ENCODE results near the gene CLCNKB. TPM values are rescaled to one million over a fixed set of nuclear protein-coding genes. Genes with fewer than 3 reads are reported as not detected.
"Not testable (repeated sequence)": the region's sequence is repeated elsewhere in the genome, so short reads cannot be mapped to it uniquely, and the experiment has no call there.

Gene CLCNKB
- total RNA-seq, 1 donor from 2014 or later = 0.97 TPM

- H3K36me3 ChIP-seq = no peaks in the 10 kb centered on the region
- no peaks in the 10 kb centered on the region for H3K4me1 ChIP-seq
- no peak overlapping the region for H3K27ac ChIP-seq
- no peaks in the 10 kb centered on the region for H3K9me3 ChIP-seq (ENCODE audit: low read depth)
- Mint-ChIP-seq H3K27me3 (ENCODE audit: insufficient read depth, low read depth) (peaks cover 14% of the 10 kb centered on the region), H3K4me1 (peaks cover 10% of the 10 kb centered on the region), H3K9me3 (no peaks in the 10 kb centered on the region), H3K27ac (peak overlapping the region; percentile 83), H3K4me3 (peak overlapping the region; percentile 41), H3K36me3 (no peaks in the 10 kb centered on the region)
- no peak overlapping the region for H2AFZ ChIP-seq (replicated peaks)
- H3K4me3 ChIP-seq = no peak overlapping the region
- TF ChIP-seq EZH2 (IDR thresholded peaks at IDR 0.05) (no peak), EZH2phosphoT487 (IDR thresholded peaks at IDR 0.05) (no peak)
- TF ChIP-seq, protein P1, sequence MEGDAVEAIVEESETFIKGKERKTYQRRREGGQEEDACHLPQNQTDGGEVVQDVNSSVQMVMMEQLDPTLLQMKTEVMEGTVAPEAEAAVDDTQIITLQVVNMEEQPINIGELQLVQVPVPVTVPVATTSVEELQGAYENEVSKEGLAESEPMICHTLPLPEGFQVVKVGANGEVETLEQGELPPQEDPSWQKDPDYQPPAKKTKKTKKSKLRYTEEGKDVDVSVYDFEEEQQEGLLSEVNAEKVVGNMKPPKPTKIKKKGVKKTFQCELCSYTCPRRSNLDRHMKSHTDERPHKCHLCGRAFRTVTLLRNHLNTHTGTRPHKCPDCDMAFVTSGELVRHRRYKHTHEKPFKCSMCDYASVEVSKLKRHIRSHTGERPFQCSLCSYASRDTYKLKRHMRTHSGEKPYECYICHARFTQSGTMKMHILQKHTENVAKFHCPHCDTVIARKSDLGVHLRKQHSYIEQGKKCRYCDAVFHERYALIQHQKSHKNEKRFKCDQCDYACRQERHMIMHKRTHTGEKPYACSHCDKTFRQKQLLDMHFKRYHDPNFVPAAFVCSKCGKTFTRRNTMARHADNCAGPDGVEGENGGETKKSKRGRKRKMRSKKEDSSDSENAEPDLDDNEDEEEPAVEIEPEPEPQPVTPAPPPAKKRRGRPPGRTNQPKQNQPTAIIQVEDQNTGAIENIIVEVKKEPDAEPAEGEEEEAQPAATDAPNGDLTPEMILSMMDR (IDR thresholded peaks at IDR 0.05) = peak; percentile 79
- H3K9ac ChIP-seq = no peak overlapping the region
- peak; percentile 97 for DNase-seq (ENCODE audit: low spot score)
- H3K79me2 ChIP-seq (ENCODE audit: low read depth) = no peaks in the 10 kb centered on the region
- H3K4me2 ChIP-seq = no peak overlapping the region
- H4K20me1 ChIP-seq (ENCODE audit: low read depth) = no peaks in the 10 kb centered on the region
- H3K27me3 ChIP-seq = no peaks in the 10 kb centered on the region
- no peaks in the 10 kb centered on the region for H3F3A ChIP-seq (ENCODE audit: low read depth)
These were observed 11.0 kb upstream of the CLCNKB start for GRCh38 chr1:16032388-16033102.

DNA sequence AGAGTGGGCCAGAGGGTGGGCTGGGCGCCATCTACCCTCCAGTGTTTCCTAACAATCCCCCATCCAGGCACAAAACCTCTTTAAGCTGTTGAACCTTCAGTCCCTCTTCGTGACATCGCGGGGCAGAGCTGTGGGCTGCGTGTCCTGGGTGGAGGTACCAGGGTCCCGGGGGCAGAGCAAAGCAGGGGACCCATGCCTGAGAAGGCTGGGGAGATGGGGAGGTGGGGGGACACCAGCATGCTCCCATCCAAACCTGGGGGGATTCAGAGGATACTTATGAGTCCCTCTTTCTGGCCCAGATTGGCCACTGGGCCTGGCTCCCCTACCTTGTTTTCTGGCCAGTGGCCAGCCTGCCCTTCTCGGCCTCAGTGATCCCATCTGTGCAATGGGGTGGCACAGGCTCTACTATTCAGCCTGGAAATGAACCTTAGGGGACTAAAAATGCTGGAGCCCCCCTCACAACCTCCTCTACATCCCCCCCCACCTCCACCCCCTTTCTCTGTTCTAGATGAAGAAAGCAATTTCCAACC lies 10.4 kb upstream of the CLCNKB start:
- H3K9me3 Mint-ChIP-seq; H3K79me2 ChIP-seq (ENCODE audit: low read depth); H3K27ac Mint-ChIP-seq; H3K4me1 ChIP-seq; H3K9ac ChIP-seq; H3K27me3 ChIP-seq; H3K27ac ChIP-seq; H4K20me1 ChIP-seq (ENCODE audit: low read depth); H3K9me3 ChIP-seq (ENCODE audit: low read depth); DNase-seq (ENCODE audit: low spot score); H3K36me3 Mint-ChIP-seq; H3K36me3 ChIP-seq; H3K4me3 ChIP-seq; H3K4me3 Mint-ChIP-seq; H3F3A ChIP-seq (ENCODE audit: low read depth); H3K4me1 Mint-ChIP-seq: not testable (repeated sequence)
- Histone ChIP-seq H2AFZ (replicated peaks) (peak overlapping the region; percentile 82), H3K4me2 (peak overlapping the region; percentile 42)
- peaks cover 12% of the 10 kb centered on the region for H3K27me3 Mint-ChIP-seq (ENCODE audit: insufficient read depth, low read depth)

- not testable (repeated sequence) for H3K79me2 ChIP-seq (ENCODE audit: low read depth); H3K27ac Mint-ChIP-seq; H3K4me2 ChIP-seq; H3K9me3 ChIP-seq (ENCODE audit: low read depth); H3K4me1 ChIP-seq; H3K9me3 Mint-ChIP-seq; H2AFZ ChIP-seq (replicated peaks); H3K4me3 Mint-ChIP-seq; DNase-seq (ENCODE audit: low spot score); H4K20me1 ChIP-seq (ENCODE audit: low read depth); H3K27me3 ChIP-seq; H3K27me3 Mint-ChIP-seq (ENCODE audit: insufficient read depth, low read depth); H3K36me3 ChIP-seq; H3K4me3 ChIP-seq; H3K27ac ChIP-seq; H3F3A ChIP-seq (ENCODE audit: low read depth); H3K9ac ChIP-seq; H3K36me3 Mint-ChIP-seq
- H3K4me1 Mint-ChIP-seq = peaks cover 14% of the 10 kb centered on the region
These were observed 7.1 kb upstream of the CLCNKB start for GRCh38 chr1:16036461-16036860.

DNA sequence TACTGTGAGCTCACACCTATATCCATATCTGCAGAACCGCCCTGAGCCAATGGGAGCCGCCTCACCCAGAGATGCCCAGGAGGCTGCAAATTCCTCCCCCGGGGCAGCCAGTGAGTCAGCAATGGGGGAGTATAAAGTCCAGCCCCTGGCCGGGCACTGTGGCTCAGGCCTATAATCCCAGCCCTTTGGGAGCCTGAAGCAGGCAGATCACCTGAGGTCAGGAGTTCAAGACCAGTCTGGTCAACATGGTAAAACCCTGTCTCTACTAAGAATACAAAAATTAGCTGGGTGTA lies 5.0 kb upstream of the CLCNKB start:
- Histone ChIP-seq H2AFZ (replicated peaks) (no peak overlapping the region), H3K9me3 (ENCODE audit: low read depth) (no peaks in the 10 kb centered on the region), H4K20me1 (ENCODE audit: low read depth) (no peaks in the 10 kb centered on the region), H3K36me3 (no peaks in the 10 kb centered on the region), H3K4me2 (no peak overlapping the region), H3F3A (ENCODE audit: low read depth) (no peaks in the 10 kb centered on the region), H3K9ac (no peak overlapping the region), H3K4me1 (no peaks in the 10 kb centered on the region), H3K27ac (no peak overlapping the region), H3K27me3 (no peaks in the 10 kb centered on the region), H3K79me2 (ENCODE audit: low read depth) (no peaks in the 10 kb centered on the region), H3K4me3 (no peak overlapping the region)
- TF ChIP-seq EZH2phosphoT487 (IDR thresholded peaks at IDR 0.05) (no peak), EZH2 (IDR thresholded peaks at IDR 0.05) (no peak)
- TF ChIP-seq, protein P1 (IDR thresholded peaks at IDR 0.05) = no peak
- no peak overlapping the region for H3K27ac Mint-ChIP-seq
- peaks cover 5% of the 10 kb centered on the region for H3K27me3 Mint-ChIP-seq (ENCODE audit: insufficient read depth, low read depth)
- H3K9me3 Mint-ChIP-seq = no peaks in the 10 kb centered on the region
- DNase-seq (ENCODE audit: low spot score) = no peak
- peaks cover 11% of the 10 kb centered on the region for H3K4me1 Mint-ChIP-seq
- no peak overlapping the region for H3K4me3 Mint-ChIP-seq
- no peaks in the 10 kb centered on the region for H3K36me3 Mint-ChIP-seq

- not testable (repeated sequence) for H3K4me2 ChIP-seq; H3K4me3 Mint-ChIP-seq; H3K36me3 Mint-ChIP-seq; H4K20me1 ChIP-seq (ENCODE audit: low read depth); H3K27ac Mint-ChIP-seq; DNase-seq (ENCODE audit: low spot score); H3K4me3 ChIP-seq; H3K79me2 ChIP-seq (ENCODE audit: low read depth); H3K4me1 ChIP-seq; H3K9me3 Mint-ChIP-seq; H3K9me3 ChIP-seq (ENCODE audit: low read depth); H3F3A ChIP-seq (ENCODE audit: low read depth); H3K27ac ChIP-seq; H3K27me3 ChIP-seq; H3K9ac ChIP-seq; H3K36me3 ChIP-seq; H2AFZ ChIP-seq (replicated peaks); H3K27me3 Mint-ChIP-seq (ENCODE audit: insufficient read depth, low read depth)
- peaks cover 16% of the 10 kb centered on the region for H3K4me1 Mint-ChIP-seq
These were observed 3.7 kb upstream of the CLCNKB start for GRCh38 chr1:16039871-16040270.
